T-helper 2 cell treated with Interferon-gamma antibody and Interleukin-4, amounts not matched to agents 5 μg/mL and 100 μg/mL, for 36 hours (primary cell): Measurements from ENCODE around the gene PHETA1.

Experiments used
- DNase-seq: peaks from one replicate; pipeline ENCODE4 v3.0.0; 2021; ENCODE audit warnings: low spot score
- H3K27ac Mint-ChIP-seq: one replicate; pipeline ENCODE4 v1.8.0; 2021; ENCODE audit warnings: mild to moderate bottlenecking, mixed read lengths
- H3K27me3 Mint-ChIP-seq: one replicate; pipeline ENCODE4 v1.8.0; 2021; ENCODE audit warnings: low read depth, mixed read lengths
- H3K36me3 Mint-ChIP-seq: one replicate; pipeline ENCODE4 v1.8.0; 2021; ENCODE audit warnings: low read depth, mixed read lengths
- H3K4me1 Mint-ChIP-seq: one replicate; pipeline ENCODE4 v1.8.0; 2021; ENCODE audit warnings: low read depth, mixed read lengths
- H3K4me3 Mint-ChIP-seq: one replicate; pipeline ENCODE4 v1.8.0; 2022; ENCODE audit warnings: mild to moderate bottlenecking, moderate library complexity, mixed read lengths
- H3K9me3 Mint-ChIP-seq: one replicate; pipeline ENCODE4 v1.8.0; 2021; ENCODE audit warnings: mixed read lengths

The PHETA1 gene

GRCh38 chr12:111354511-111354910, 14.4 kb downstream of the PHETA1 start:
- peaks cover 3% of the 10 kb centered on the region for H3K4me1 Mint-ChIP-seq
- H3K27ac Mint-ChIP-seq = no peak overlapping the region

GRCh38 chr12:111353603-111354295, 15.1 kb downstream of the PHETA1 start:
- no peak for DNase-seq
- no peak overlapping the region for H3K27ac Mint-ChIP-seq
- H3K4me3 Mint-ChIP-seq = no peak overlapping the region
- H3K4me1 Mint-ChIP-seq = no peaks in the 10 kb centered on the region
- H3K36me3 Mint-ChIP-seq = no peaks in the 10 kb centered on the region
- no peaks in the 10 kb centered on the region for H3K27me3 Mint-ChIP-seq
- H3K9me3 Mint-ChIP-seq = peaks cover 3% of the 10 kb centered on the region

More at GRCh38 chr12:111354511-111354910, 14.4 kb downstream of the PHETA1 start:
- DNase-seq = no peak
- H3K27me3 Mint-ChIP-seq = peaks cover 3% of the 10 kb centered on the region
- no peak overlapping the region for H3K4me3 Mint-ChIP-seq
- no peaks in the 10 kb centered on the region for H3K36me3 Mint-ChIP-seq
- no peaks in the 10 kb centered on the region for H3K9me3 Mint-ChIP-seq

- H3K27ac Mint-ChIP-seq = no peak overlapping the region
- H3K4me3 Mint-ChIP-seq = no peak overlapping the region
- DNase-seq = no peak
- no peaks in the 10 kb centered on the region for H3K4me1 Mint-ChIP-seq
- no peaks in the 10 kb centered on the region for H3K36me3 Mint-ChIP-seq
- H3K27me3 Mint-ChIP-seq = no peaks in the 10 kb centered on the region
- H3K9me3 Mint-ChIP-seq = peaks cover 9% of the 10 kb centered on the region
Measured at GRCh38 chr12:111353026-111353425, 15.9 kb downstream of the PHETA1 start.

- no peaks in the 10 kb centered on the region for H3K4me1 Mint-ChIP-seq
Measured at GRCh38 chr12:111352296-111352993, 16.4 kb downstream of the PHETA1 start.

GRCh38 chr12:111351026-111351425, 17.9 kb downstream of the PHETA1 start:
- Mint-ChIP-seq H3K27ac (no peak overlapping the region), H3K36me3 (no peaks in the 10 kb centered on the region), H3K4me1 (no peaks in the 10 kb centered on the region), H3K27me3 (no peaks in the 10 kb centered on the region), H3K9me3 (peaks cover 9% of the 10 kb centered on the region), H3K4me3 (no peak overlapping the region)
- DNase-seq = no peak

More at GRCh38 chr12:111352296-111352993, 16.4 kb downstream of the PHETA1 start:
- Mint-ChIP-seq H3K4me3 (no peak overlapping the region), H3K27ac (no peak overlapping the region), H3K9me3 (peaks cover 9% of the 10 kb centered on the region), H3K36me3 (no peaks in the 10 kb centered on the region), H3K27me3 (no peaks in the 10 kb centered on the region)
- no peak for DNase-seq

- Mint-ChIP-seq H3K9me3 (peaks cover 9% of the 10 kb centered on the region), H3K4me3 (no peak overlapping the region), H3K36me3 (no peaks in the 10 kb centered on the region), H3K4me1 (no peaks in the 10 kb centered on the region), H3K27ac (no peak overlapping the region), H3K27me3 (no peaks in the 10 kb centered on the region)
- no peak for DNase-seq
Measured at GRCh38 chr12:111349748-111350520, 19.0 kb downstream of the PHETA1 start.

GRCh38 chr12:111349101-111349747, 19.7 kb downstream of the PHETA1 start:
- no peak for DNase-seq
- Mint-ChIP-seq H3K4me1 (no peaks in the 10 kb centered on the region), H3K27ac (no peak overlapping the region), H3K36me3 (no peaks in the 10 kb centered on the region), H3K4me3 (no peak overlapping the region), H3K27me3 (no peaks in the 10 kb centered on the region), H3K9me3 (peaks cover 9% of the 10 kb centered on the region)

- DNase-seq = no peak
- no peak overlapping the region for H3K4me3 Mint-ChIP-seq
- no peaks in the 10 kb centered on the region for H3K27me3 Mint-ChIP-seq
- no peak overlapping the region for H3K27ac Mint-ChIP-seq
- H3K4me1 Mint-ChIP-seq = no peaks in the 10 kb centered on the region
- H3K36me3 Mint-ChIP-seq = no peaks in the 10 kb centered on the region
- H3K9me3 Mint-ChIP-seq = peaks cover 9% of the 10 kb centered on the region
Measured at GRCh38 chr12:111347891-111348644, 20.8 kb downstream of the PHETA1 start.

GRCh38 chr12:111344254-111344875, 24.5 kb downstream of the PHETA1 start:
- DNase-seq = no peak
- Mint-ChIP-seq H3K36me3 (no peaks in the 10 kb centered on the region), H3K27me3 (no peaks in the 10 kb centered on the region), H3K4me3 (no peak overlapping the region), H3K9me3 (peaks cover 9% of the 10 kb centered on the region), H3K27ac (no peak overlapping the region), H3K4me1 (no peaks in the 10 kb centered on the region)

- Mint-ChIP-seq H3K9me3 (peaks cover under 1% of the 10 kb centered on the region), H3K27me3 (no peaks in the 10 kb centered on the region)
- no peak for DNase-seq
Measured at GRCh38 chr12:111343181-111343580, 25.7 kb downstream of the PHETA1 start.

GRCh38 chr12:111342376-111342775, 26.5 kb downstream of the PHETA1 start:
- no peaks in the 10 kb centered on the region for H3K36me3 Mint-ChIP-seq

More at GRCh38 chr12:111343181-111343580, 25.7 kb downstream of the PHETA1 start:
- Mint-ChIP-seq H3K4me3 (no peak overlapping the region), H3K36me3 (no peaks in the 10 kb centered on the region), H3K27ac (no peak overlapping the region), H3K4me1 (no peaks in the 10 kb centered on the region)

GRCh38 chr12:111341426-111342065, 27.3 kb downstream of the PHETA1 start:
- no peaks in the 10 kb centered on the region for H3K27me3 Mint-ChIP-seq
- H3K4me1 Mint-ChIP-seq = no peaks in the 10 kb centered on the region
- H3K9me3 Mint-ChIP-seq = no peaks in the 10 kb centered on the region
- no peak overlapping the region for H3K4me3 Mint-ChIP-seq
- no peak for DNase-seq
- no peak overlapping the region for H3K27ac Mint-ChIP-seq
- no peaks in the 10 kb centered on the region for H3K36me3 Mint-ChIP-seq

More at GRCh38 chr12:111342376-111342775, 26.5 kb downstream of the PHETA1 start:
- Mint-ChIP-seq H3K9me3 (no peaks in the 10 kb centered on the region), H3K4me3 (no peak overlapping the region), H3K27me3 (no peaks in the 10 kb centered on the region), H3K27ac (no peak overlapping the region), H3K4me1 (no peaks in the 10 kb centered on the region)
- DNase-seq = no peak
